HG02798 (cell line): ENCODE measurements around the gene SHC3.

ENCODE experiments used
- ATAC-seq: cut with Tn5 transposase; IDR thresholded peaks from one replicate; pipeline ENCODE4 v1.9.1; 2021; ENCODE audit warnings: mild to moderate bottlenecking; ENCODE audit not compliant: unreplicated experiment, poor library complexity

The SHC3 gene

GRCh38 chr9:89066835-89067234, 111.8 kb downstream of the SHC3 start:
- ATAC-seq = no peak

- no peak for ATAC-seq
Measured at GRCh38 chr9:89065921-89066320, 112.7 kb downstream of the SHC3 start.

- no peak for ATAC-seq
Measured at GRCh38 chr9:89060790-89061189, 117.8 kb downstream of the SHC3 start.

GRCh38 chr9:89059925-89060506, 118.6 kb downstream of the SHC3 start:
- no peak for ATAC-seq

- ATAC-seq = no peak
Measured at GRCh38 chr9:89058906-89059305, 119.7 kb downstream of the SHC3 start.

- no peak for ATAC-seq
Measured at GRCh38 chr9:89054865-89055495, 123.6 kb downstream of the SHC3 start.

GRCh38 chr9:89053301-89053700, 125.3 kb downstream of the SHC3 start:
- no peak for ATAC-seq

GRCh38 chr9:89052470-89053097, 126.0 kb downstream of the SHC3 start:
- ATAC-seq = no peak

GRCh38 chr9:89051421-89052025, 127.1 kb downstream of the SHC3 start:
- ATAC-seq = no peak

- no peak for ATAC-seq
Measured at GRCh38 chr9:89049646-89050045, 129.0 kb downstream of the SHC3 start.

GRCh38 chr9:89048616-89049015, 130.0 kb downstream of the SHC3 start:
- no peak for ATAC-seq

GRCh38 chr9:89047667-89048066, 131.0 kb downstream of the SHC3 start:
- ATAC-seq = no peak

- ATAC-seq = no peak
Measured at GRCh38 chr9:89046832-89047231, 131.8 kb downstream of the SHC3 start.

GRCh38 chr9:89044881-89045280, 133.7 kb downstream of the SHC3 start:
- no peak for ATAC-seq

GRCh38 chr9:89044104-89044503, 134.5 kb downstream of the SHC3 start:
- no peak for ATAC-seq

GRCh38 chr9:89042984-89043383, 135.6 kb downstream of the SHC3 start:
- no peak for ATAC-seq

- no peak for ATAC-seq
Measured at GRCh38 chr9:89039664-89040063, 139.0 kb downstream of the SHC3 start.

GRCh38 chr9:89039104-89039465, 139.5 kb downstream of the SHC3 start:
- ATAC-seq = no peak

- no peak for ATAC-seq
Measured at GRCh38 chr9:89038382-89039103, 140.1 kb downstream of the SHC3 start.

- no peak for ATAC-seq
Measured at GRCh38 chr9:89037891-89038290, 140.7 kb downstream of the SHC3 start.

- ATAC-seq = no peak
Measured at GRCh38 chr9:89037346-89037745, 141.3 kb downstream of the SHC3 start.
